GM19099 (cell line): ENCODE measurements around the gene CADPS.

Experiments used
- POLR2A ChIP-seq: IDR thresholded peaks from 3 replicates; pipeline ENCODE4 v1.6.1; 2011; ENCODE audit warnings: low read depth; ENCODE audit not compliant: insufficient read length; ENCODE audit errors: extremely low read depth

The CADPS gene

DNA sequence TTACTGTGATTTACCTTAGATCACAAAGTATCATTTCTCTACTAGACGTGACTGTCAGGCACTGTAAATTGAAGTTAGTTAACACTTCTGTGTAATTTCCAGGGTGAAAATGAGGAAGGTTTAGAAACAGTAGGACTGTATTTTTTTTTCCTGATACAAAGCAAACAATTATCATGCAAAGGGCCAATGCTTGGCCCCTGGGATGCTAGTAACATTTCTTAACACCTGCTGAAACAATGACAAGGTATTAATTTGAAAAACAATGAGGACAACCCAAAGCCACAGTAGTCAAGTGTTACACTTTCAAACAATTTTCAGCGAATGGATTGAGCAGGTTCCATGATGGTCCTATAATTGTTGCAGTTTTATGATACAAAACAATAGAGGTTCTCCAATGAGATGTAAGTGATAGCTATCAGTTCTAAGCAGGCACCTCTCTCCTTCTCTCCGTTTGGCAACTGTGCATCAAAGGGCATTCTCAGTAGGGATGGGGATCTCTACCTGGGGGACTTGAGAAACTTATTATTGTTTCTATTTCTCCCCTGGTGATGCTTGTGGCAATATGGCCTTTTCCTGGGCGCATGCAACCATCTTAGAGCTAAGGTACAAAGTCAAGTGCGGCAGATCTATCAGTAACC, 435.9 kb downstream of the CADPS start:
- TF ChIP-seq POLR2A: no peak

DNA sequence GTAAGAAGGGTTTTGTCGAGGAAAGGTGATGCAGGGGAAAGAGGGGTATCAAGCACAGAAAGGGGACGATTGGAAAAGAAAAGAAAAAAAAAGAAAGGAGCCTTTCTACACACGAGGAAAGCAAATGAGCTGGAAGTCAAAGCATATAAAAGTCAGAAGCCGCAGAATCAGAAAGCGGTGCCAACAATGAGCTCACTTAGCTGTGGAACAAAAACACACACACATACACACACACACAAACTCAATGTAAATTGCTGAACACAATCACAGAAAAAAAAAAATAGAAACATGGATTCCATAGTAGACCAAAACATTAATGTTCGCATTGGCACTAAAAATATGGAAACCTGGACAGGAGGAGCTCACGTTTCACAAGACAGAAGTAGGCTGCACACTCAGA, 438.4 kb downstream of the CADPS start:
- TF ChIP-seq POLR2A: no peak

DNA sequence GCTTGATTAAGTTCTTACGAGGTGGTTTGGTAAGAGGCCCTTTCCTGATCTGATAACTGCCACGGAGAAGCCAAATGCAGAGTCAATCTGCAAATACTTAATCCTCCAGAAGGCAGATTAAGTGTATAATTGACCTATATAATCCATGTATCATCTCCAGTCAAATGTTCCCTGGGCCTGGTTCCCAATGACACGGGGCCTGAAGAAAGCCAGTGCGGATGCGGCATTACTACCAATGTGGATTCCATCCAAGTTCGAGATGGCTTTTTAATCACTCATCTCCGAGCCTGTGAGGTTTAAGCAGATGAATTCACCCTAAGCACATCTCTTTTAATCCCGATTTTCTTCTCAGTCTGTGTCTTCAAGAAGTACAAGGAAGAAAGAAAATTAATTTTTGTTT, 441.8 kb downstream of the CADPS start:
- no peak for TF ChIP-seq POLR2A

DNA sequence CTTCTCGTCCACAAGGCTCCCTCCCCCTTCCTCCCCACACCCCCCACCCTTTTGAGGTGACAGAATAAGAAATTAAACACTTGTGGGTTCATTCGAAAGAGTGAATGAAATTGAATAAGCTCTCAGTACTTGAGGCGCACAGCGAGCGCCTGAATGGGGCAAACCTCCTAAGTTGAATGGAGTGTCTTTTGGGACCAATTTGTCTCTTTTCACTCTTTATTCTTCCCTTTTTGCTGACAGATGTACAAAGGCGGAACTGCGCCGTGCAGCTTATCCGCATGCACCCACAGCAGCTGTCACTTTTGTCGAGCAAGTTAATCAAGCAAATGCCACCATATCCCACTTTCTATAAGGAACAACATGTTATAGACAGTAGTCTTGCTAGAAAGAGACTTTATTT, 454.0 kb downstream of the CADPS start:
- TF ChIP-seq POLR2A: no peak

DNA sequence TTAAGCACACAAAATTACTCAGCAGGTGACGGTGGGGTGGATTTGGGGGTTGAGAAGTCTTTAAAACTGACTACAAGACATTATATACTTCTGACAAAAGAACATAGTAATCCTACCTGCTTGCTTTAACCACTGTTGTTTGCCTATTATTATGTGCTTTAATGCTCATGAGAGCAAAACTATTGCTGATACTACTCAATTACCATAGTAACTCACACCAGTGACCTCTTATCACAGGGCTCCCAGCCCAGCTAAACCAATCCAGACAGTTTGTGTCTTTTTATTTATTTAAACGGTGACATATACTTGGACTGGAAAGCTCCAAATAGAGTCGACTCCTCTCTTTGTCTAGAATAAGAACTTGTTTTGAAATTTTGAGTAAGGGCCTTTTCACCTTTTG, 459.1 kb downstream of the CADPS start:
- no peak for TF ChIP-seq POLR2A

DNA sequence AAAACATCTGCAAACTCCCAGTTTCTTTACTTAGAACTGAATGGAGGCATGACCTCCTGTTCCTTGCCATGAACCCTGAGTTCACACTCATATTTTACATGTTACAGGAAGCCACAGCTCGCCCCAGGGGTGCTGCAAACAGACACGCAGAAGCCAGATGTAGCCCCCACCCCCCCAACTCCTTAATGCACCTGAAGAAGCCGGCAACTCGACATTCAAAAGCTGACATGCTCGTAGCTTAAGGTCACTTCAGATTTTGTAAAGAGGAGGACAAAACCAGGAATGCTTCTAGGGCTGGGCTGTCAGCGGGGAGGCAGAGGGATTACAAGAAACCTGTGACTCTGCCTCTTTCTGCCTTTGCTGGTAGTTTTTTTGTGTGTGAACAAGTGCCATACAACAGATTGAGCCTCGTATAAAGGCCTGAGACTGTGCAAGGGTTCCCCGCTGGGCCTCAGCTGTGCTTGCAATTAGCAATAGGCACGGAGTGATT, 459.9 kb downstream of the CADPS start:
- no peak for TF ChIP-seq POLR2A

DNA sequence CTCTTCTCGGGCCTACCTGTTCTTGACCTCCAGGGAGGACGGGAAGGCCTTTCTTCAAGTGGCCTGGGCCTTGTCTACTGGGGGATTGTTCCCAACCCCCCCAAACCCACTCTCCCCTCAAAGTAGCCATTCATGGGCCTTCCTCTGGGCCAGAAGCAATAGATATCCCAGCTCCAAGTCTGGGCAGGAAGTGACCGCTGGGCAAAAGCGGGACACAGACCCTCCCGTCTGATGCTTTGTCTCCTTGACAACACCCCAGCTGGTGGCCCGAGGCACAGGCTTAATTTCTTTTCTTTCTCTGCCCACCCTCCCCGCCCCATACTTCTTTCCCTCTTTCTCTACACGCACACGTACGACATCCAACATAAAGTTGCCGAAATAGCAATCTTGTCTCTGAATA, 460.4 kb downstream of the CADPS start:
- TF ChIP-seq POLR2A: no peak

DNA sequence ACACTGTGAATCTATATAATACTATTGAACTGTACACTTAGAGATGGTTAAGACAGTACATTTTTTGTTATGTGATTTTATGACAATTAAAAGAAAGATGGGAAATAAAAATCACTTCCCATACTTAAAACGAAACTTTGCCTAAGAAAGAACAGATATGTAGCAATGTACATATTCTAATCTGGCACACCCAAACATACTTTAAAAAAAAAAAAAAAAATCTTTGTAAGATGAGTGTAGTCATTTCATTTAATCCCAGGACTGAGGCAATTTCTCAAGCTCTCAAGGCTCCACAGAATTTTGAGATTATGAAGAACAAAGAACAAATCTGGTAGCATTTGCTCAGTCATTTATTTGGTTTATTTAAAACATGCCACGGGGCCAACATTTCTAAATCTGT, 461.5 kb downstream of the CADPS start:
- no peak for TF ChIP-seq POLR2A

DNA sequence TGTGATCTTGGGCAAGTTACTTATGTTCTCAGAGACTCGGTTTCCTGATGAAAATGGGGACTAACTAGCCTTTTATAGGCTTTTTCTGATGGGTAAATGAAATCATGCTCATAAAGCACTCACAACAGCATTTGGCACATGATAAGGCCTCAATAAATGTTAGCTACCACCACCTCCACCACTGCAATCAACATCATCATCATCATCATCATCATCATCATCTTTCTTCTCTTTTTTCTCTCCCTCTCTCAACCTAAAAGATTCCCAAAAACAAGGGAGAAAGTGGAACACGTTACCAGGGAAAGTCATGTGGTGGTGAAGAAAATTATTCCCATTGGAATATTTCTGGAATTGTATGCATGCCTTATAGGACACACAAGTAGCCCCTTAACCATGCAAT, 468.3 kb downstream of the CADPS start:
- TF ChIP-seq POLR2A: no peak

DNA sequence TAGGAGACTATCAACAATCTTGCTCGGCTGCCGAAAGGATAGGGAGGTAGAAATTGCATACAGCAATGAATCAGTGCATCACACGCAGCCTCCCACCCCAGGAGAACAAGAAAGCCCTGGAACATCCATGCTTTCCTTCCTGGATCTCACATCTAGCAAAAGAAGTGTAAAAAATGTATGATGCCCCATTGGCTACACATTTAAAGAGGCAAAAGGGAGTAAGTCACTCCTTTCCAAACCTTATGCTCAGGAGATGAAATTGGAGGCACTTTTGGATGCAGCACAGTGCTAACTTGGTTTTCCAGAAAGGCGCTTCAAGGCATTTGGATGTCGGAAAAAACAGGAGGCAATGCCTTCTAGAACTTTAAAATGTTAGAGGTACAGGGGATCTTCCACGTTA, 469.6 kb downstream of the CADPS start:
- no peak for TF ChIP-seq POLR2A

DNA sequence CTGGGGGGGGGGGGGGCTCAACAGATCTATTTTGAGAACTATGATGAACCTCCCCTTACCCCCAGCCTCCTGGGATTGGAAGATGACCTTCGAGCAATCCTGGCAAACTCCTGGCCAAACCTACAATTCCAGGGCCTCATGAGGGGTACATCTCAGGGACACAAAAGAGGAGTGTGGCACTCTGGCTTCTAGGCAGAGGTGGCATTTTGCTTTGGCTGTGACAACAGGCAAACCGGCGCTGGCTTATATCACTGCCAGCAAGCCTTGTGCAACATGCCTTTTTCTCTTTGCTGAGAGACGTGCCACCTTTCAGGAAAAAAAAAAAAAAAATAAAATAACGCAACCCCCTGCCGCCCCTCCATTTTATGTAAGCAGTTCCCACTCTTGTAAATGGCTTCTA, 470.1 kb downstream of the CADPS start:
- TF ChIP-seq POLR2A: no peak

DNA sequence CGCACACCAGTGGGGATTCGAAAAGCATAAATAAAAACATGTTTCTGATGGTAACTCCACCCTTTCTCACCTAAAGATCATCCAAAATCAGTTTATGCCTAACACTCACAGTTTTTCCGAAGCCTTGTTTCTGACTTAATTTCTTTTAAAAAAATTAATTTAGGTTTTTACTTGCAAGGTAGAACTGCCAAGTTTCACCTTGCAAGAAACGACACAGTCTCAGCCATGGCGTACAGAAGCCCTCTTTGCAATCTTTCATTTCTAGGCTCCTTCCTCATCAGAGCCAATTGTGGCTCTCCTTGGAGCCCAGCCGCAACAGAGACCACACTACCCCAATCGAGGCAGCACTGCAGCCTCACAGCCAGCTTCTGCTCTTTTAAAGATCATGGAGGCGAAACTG, 470.9 kb downstream of the CADPS start:
- no peak for TF ChIP-seq POLR2A

DNA sequence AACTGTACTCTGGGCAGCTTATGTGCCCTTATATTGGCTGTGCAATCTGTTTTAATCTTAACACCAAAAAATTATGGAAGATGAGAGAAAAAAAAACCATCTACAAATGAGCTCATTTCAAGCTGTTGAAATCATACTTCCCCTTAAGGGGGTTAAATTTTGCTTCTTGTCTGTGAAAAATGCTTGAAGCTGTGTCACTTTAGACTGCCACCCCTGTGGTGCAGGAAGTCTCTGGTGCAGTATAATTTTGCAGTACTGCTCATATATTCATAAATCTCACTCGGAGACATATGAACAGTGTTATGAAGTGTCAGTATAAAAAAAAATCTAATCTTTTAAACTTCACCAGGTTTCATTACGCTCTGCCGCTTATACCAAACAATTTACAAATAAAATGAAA, 471.5 kb downstream of the CADPS start:
- no peak for TF ChIP-seq POLR2A

DNA sequence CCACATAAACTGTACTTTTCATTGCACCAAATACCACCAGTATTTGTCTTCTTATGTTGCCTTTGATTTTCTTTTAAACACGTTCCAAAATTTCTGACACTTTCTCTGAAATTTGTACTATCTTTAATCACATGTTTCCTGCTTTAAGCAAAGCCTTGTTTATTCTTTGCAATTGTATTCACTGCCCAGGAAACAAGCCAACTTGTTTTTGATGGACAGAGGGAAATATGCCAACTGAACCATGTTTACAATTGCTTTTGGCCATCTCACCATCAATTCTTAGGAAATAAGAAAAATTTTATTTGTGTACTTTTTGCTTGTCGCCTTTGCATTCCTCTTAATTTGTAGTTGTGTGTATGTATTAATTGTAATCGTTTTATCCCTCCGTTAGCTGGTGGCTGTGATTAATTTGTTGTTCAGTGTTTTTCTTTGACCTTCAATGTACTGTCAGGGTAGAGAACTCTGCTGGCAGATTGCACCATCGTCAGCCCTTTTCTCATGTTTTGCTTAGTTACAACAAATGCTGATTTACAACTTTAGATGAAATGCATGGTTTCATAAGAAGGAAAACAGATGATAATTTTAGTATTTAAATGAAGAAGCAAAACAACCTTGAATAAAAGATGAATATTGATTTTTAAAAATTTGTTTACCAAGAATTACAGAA, 482.5 kb downstream of the CADPS start:
- TF ChIP-seq POLR2A: no peak

DNA sequence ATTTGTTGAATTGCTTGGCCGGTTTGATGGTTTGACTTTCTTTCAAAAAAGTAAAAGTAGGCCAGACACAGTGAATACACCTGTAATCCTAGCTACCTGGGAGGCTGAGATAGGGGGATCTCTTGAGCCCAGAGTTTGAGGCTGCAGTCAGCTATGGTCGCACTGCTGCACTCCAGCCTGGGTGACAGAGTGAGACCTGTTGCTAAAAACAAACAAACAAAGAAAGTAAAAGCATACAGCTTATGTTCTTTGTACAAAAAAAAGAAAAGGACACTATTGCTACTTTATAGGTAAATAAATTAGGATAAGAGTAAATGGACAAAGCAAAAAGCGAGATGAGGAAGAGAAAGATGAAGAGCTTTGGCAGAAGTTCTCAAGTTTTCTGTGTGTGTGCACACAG, 488.0 kb downstream of the CADPS start:
- TF ChIP-seq POLR2A: no peak

DNA sequence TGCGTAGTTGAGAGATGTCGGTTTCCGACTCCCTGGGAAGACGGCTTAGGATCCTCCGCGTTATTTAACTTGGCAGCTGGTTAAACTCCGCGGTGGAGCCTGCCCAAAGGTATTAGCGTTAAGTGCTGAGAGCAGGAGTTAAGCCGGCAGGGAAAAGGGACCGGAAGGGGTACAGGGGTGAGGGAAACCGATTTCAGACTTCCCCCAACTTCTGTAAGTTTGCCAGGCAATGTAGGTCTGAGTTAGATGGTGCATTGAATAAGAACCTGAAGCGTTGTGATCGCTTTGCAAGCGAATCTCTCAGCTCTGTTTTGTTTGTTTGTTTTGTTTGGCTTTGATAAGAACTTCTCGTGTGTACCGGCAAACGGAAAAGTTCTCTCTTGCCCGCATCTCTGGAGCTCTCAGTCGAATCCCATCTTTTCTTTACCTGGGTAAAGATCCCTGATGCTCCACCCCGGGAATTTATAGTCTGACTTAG, 495.9 kb downstream of the CADPS start:
- TF ChIP-seq POLR2A: no peak
